Testis (tissue), 2 donors: ENCODE results near the gene RIPOR3.

Experiments used
- POLR2A ChIP-seq: fragments of 450-650 bp; IDR thresholded peaks from one replicate; pipeline ENCODE4 v1.6.1; 2017; ENCODE audit warnings: antibody characterized with exemption, mild to moderate bottlenecking, moderate library complexity
- TF ChIP-seq, protein P1 (sequence below), 3 experiments: fragments of 450-650 bp in 2 of 3; fragments of 200-600 bp in 1 of 3; sonication (generic) in 1 of 3; IDR thresholded peaks; one replicate each; pipeline ENCODE4 v1.5.1; 2016 to 2019; ENCODE audit warnings: antibody characterized with exemption in 3 of 3, mild to moderate bottlenecking in 2 of 3, moderate library complexity in 1 of 3

DNA sequence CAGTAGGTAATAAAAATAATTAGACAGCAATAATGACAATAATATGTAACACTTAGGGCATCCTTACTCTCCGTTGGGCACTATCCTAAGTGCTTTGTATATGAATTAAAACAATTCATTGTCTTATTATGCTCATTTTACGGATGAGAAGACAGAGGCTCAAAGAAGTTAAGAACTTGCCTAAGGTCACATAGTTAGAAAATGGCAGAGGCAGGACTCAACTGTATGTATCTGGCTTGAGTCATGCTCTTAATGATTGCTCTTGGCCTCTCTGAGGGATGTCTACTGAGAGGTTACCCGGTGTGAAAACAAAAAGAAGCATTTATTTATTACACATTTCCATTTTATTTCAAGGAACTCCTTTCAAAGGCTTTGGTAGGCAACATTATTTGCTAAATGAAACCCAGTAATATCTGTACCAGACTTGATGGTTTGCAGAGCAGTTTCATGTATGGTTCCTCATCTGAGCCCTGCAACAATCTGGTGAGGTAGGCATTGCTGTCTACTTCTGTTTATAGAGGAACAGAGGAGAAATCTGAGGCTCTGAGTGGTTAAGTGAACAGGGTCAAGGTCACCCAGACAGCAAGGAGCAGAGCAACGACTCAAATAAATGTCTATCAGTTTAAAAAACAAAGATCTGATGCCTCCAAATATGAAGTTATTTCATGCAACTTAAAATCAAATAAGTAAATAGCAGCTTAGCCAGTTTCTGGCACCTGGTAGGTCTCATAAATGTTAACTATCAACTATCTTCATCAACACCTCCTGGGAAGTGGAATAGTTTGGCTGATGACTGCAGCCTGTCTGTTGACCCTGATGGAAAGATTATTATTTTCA lies 35.8 kb upstream of the RIPOR3 start:
- TF ChIP-seq, protein P1, sequence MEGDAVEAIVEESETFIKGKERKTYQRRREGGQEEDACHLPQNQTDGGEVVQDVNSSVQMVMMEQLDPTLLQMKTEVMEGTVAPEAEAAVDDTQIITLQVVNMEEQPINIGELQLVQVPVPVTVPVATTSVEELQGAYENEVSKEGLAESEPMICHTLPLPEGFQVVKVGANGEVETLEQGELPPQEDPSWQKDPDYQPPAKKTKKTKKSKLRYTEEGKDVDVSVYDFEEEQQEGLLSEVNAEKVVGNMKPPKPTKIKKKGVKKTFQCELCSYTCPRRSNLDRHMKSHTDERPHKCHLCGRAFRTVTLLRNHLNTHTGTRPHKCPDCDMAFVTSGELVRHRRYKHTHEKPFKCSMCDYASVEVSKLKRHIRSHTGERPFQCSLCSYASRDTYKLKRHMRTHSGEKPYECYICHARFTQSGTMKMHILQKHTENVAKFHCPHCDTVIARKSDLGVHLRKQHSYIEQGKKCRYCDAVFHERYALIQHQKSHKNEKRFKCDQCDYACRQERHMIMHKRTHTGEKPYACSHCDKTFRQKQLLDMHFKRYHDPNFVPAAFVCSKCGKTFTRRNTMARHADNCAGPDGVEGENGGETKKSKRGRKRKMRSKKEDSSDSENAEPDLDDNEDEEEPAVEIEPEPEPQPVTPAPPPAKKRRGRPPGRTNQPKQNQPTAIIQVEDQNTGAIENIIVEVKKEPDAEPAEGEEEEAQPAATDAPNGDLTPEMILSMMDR (IDR thresholded peaks at IDR 0.05): no peak
- no peak for TF ChIP-seq POLR2A
